MCF 10A (cell line): ENCODE data around the gene HARBI1. TPM values are rescaled to one million over a fixed set of nuclear protein-coding genes. Genes with fewer than 3 reads are reported as not detected.

Experiments
- BruUV-seq: library from RNA; stranded (reverse); fragments of 400-500 nt; replicated peaks from 2 replicates; lab custom pipeline; 2021; lab: Mats Ljungman, UMichigan
- CTCF ChIA-PET: fragments of 300-600 bp; sonication (Branson Sonifier 250); formaldehyde crosslinking; extraction: SDS; loops from one replicate; lab custom pipeline; 2021; ENCODE audit warnings: antibody characterized with exemption, inconsistent platforms; lab: Yijun Ruan, JAX
- POLR2A ChIA-PET: fragments of 300-600, 350-650 bp; sonication (Branson Sonifier 250); formaldehyde crosslinking; extraction: SDS; loops from one replicate; lab custom pipeline; 2020; ENCODE audit warnings: antibody characterized with exemption, inconsistent platforms; lab: Yijun Ruan, JAX
- DNase-seq: peaks from one replicate; pipeline ENCODE4 v3.0.0-alpha.2; 2018; ENCODE audit not compliant: unreplicated experiment
- H3K27ac Mint-ChIP-seq: one replicate; pipeline ENCODE4 v1.8.0; 2022; ENCODE audit warnings: mild to moderate bottlenecking, low read depth, mixed read lengths; ENCODE audit not compliant: unreplicated experiment
- H3K27me3 Mint-ChIP-seq: one replicate; pipeline ENCODE4 v1.8.0; 2022; ENCODE audit warnings: mixed read lengths; ENCODE audit not compliant: insufficient read depth, unreplicated experiment
- H3K36me3 Mint-ChIP-seq: one replicate; pipeline ENCODE4 v1.8.0; 2022; ENCODE audit warnings: mild to moderate bottlenecking, moderate library complexity, mixed read lengths; ENCODE audit not compliant: insufficient read depth, unreplicated experiment
- H3K4me1 Mint-ChIP-seq: one replicate; pipeline ENCODE4 v1.8.0; 2022; ENCODE audit warnings: mixed read lengths; ENCODE audit not compliant: insufficient read depth, unreplicated experiment
- H3K4me3 Mint-ChIP-seq: one replicate; pipeline ENCODE4 v1.8.0; 2022; ENCODE audit warnings: mild to moderate bottlenecking, moderate library complexity, mixed read lengths; ENCODE audit not compliant: unreplicated experiment
- H3K9me3 Mint-ChIP-seq: one replicate; pipeline ENCODE4 v1.8.0; 2022; ENCODE audit warnings: mixed read lengths; ENCODE audit not compliant: unreplicated experiment
- intact Hi-C: fragments of 100-400 bp; cut with micrococcal nuclease; formaldehyde crosslinking; loops from 2 replicates; pipeline ENCODE4 v1.14.1; 2022
- total RNA-seq: library from RNA; stranded (reverse); gene quantifications from 2 replicates; pipeline ENCODE4 v1.2.3, GENCODE V29; 2022
- TF ChIP-seq, protein P1 (sequence below): fragments of 200-600 bp; IDR thresholded peaks from one replicate; pipeline ENCODE4 v1.8.0; 2022; ENCODE audit warnings: antibody characterized with exemption, mild to moderate bottlenecking; ENCODE audit not compliant: unreplicated experiment

The HARBI1 gene
- total RNA-seq, 1 experiment from 2014 or later, result 6.8 TPM

DNA sequence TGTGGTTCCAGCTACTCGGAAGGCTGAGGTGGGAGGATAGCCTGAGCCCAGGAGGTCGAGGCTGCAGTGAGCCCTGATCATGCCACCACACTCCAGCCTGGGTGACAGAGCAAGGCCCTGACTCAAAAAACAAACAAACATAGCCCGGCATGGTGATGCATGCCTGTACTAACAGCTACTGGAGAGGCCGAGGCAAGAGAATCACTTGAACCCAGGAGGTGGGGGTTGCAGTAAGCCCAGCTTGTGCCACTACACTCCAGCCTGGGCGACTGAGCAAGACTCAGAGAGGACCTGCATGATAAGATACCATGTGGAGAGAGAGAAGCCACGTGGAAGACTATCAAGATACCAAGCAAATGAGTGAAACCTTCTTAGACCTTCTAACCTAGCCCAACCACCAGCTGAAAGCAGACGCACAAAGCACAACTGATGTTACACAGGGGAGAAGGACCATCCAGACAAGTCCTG, 59.3 kb downstream of the HARBI1 start:
- no peak overlapping the region for H3K4me3 Mint-ChIP-seq
- DNase-seq, result peak; percentile 58
- peak overlapping the region; percentile 31 for H3K27ac Mint-ChIP-seq
- TF ChIP-seq, protein P1, sequence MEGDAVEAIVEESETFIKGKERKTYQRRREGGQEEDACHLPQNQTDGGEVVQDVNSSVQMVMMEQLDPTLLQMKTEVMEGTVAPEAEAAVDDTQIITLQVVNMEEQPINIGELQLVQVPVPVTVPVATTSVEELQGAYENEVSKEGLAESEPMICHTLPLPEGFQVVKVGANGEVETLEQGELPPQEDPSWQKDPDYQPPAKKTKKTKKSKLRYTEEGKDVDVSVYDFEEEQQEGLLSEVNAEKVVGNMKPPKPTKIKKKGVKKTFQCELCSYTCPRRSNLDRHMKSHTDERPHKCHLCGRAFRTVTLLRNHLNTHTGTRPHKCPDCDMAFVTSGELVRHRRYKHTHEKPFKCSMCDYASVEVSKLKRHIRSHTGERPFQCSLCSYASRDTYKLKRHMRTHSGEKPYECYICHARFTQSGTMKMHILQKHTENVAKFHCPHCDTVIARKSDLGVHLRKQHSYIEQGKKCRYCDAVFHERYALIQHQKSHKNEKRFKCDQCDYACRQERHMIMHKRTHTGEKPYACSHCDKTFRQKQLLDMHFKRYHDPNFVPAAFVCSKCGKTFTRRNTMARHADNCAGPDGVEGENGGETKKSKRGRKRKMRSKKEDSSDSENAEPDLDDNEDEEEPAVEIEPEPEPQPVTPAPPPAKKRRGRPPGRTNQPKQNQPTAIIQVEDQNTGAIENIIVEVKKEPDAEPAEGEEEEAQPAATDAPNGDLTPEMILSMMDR, result no peak
- POLR2A ChIA-PET, result interaction anchor here (0.5 to 9.6 kb wide), 2 partner anchors 18 to 59 kb away, joined by 3 to 108 read pairs; partner anchors contain the start of genes ATG13 and HARBI1
- CTCF ChIA-PET, result interaction anchor here (1.0 kb wide), 1 partner anchor 209 kb away, joined by 3 read pairs; no protein-coding TSS in a partner anchor
- intact Hi-C loops, result no loop called here
- no TSS peak for BruUV-seq
- no peaks in the 10 kb centered on the region for H3K36me3 Mint-ChIP-seq
- no peaks in the 10 kb centered on the region for H3K27me3 Mint-ChIP-seq
- H3K4me1 Mint-ChIP-seq, result peaks cover 54% of the 10 kb centered on the region
- no peaks in the 10 kb centered on the region for H3K9me3 Mint-ChIP-seq

DNA sequence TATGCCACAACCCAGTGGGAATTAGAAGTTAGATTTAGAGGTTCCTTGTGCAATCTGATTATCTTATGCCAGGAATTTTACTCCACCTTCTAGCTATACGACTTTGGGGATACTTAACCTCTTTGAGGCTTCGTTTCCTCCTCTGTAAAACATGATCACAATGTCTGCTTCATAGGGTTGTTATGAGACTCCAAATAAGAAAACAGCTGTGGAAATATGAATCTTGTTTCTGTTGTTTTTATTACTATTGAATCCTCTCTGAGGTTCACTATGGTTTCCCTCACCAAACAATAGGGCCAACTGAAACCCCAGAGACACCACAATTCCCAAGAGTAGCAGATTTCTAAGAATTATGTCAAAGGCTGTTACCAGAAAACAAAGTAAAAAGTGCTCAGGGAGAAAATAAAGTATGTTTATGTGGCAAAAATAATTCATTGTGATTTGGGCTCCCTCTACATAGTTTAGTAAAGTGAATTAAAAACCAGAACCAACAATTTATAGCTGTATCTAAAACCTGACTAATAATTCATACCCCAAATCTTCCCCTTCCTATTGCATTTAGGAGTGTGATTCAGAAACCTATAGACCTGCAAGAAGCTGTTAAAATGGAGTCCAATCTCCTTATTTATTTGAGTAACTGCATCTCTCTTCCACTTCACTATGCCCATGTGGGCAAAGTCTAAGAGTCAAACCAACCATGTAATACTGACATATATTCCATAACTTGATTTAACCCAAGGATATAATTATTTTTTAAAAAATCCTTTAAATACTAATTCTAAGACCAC, 61.6 kb downstream of the HARBI1 start:
- intact Hi-C loops, result no loop called here
- no TSS peak for BruUV-seq
- H3K27ac Mint-ChIP-seq, result peak overlapping the region; percentile 66
- no peak for DNase-seq
- no peaks in the 10 kb centered on the region for H3K36me3 Mint-ChIP-seq
- H3K4me1 Mint-ChIP-seq, result peaks cover 39% of the 10 kb centered on the region
- no peak overlapping the region for H3K4me3 Mint-ChIP-seq
- H3K9me3 Mint-ChIP-seq, result no peaks in the 10 kb centered on the region
- ChIA-PET CTCF (interaction anchor here (0.6 to 1.9 kb wide), 6 partner anchors 9 to 208 kb away, joined by 3 to 7 read pairs (median 4); partner anchors contain the start of gene DGKZ), POLR2A (interaction anchor here (0.7 to 9.6 kb wide), 13 partner anchors 9 to 550 kb away, joined by 3 to 108 read pairs (median 4); partner anchors contain the start of genes AMBRA1, ARHGAP1, ATG13 and HARBI1)
- TF ChIP-seq, protein P1, result no peak
- H3K27me3 Mint-ChIP-seq, result no peaks in the 10 kb centered on the region

DNA sequence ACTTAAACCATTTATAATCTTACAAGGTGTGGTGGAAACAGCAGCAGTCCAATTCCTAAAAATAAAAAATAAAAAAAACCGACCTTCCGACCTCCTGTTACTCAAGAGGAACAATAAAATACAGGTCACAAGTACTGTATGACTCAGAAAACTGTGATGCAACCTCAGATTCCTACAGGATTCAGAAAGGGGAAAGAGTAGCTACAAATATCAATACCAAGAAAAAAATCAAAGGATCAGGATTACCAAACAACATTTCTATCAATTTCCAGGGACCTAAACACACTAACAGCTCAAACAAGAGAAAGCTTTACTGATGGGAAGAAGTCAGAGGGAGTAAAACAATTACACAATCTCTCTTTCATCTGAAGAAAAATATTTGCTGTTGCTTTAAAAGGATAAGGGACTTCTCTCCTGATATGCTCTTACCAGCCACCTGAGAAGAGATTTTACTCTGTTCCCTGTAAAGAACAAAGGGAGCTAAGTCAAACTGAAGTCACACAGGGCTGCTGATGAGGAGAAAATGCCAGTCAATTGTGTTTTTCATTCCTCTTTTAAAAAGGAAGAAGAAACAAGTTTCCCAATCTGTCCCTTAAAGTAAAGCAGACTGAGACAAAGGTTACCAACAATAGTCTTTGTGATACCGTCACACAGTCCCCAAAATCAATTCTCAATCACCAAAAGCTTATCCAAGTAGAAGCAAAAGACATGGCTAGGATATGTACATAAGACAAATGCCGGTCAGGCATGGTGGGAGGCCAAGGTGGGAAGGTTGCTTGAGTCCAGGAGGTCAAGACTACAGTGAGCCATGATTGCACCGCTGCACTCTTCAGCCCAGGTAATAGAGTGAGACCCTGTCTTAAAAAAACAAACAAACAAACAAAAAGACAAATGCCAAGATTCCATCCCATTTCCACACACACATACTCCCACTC, 62.5 kb downstream of the HARBI1 start:
- BruUV-seq, result no TSS peak

More for the DNA sequence above, 62.5 kb downstream of the HARBI1 start:
- DNase-seq, result peak; percentile 87
- ChIA-PET CTCF (interaction anchor here (0.6 to 1.6 kb wide), 9 partner anchors 8 to 209 kb away, joined by 3 to 6 read pairs (median 3); partner anchors contain the start of gene DGKZ), POLR2A (interaction anchor here (0.6 to 9.6 kb wide), 27 partner anchors 8 to 549 kb away, joined by 3 to 108 read pairs (median 4); partner anchors contain the start of genes AMBRA1, ARHGAP1, ATG13 and HARBI1)
- H3K27me3 Mint-ChIP-seq, result no peaks in the 10 kb centered on the region
- peak overlapping the region; percentile 66 for H3K27ac Mint-ChIP-seq
- peak overlapping the region; percentile 37 for H3K4me3 Mint-ChIP-seq
- no peaks in the 10 kb centered on the region for H3K36me3 Mint-ChIP-seq
- no peaks in the 10 kb centered on the region for H3K9me3 Mint-ChIP-seq
- intact Hi-C loops, result no loop called here
- TF ChIP-seq, protein P1, result no peak
- peaks cover 31% of the 10 kb centered on the region for H3K4me1 Mint-ChIP-seq
